Epithelial cell of proximal tubule (primary cell): ENCODE results near the gene HMOX1. TPM values are rescaled to one million over a fixed set of nuclear protein-coding genes. Genes with fewer than 3 reads are reported as not detected.
A peak's percentile ranks its signal among the peaks of the same experiment; 100 is the strongest.
"Not testable (repeated sequence)": the region's sequence is repeated elsewhere in the genome, so short reads cannot be mapped to it uniquely, and the experiment has no call there.

Experiments
- DNase-seq: peaks from one replicate; pipeline ENCODE4 v3.0.0-alpha.2; 2011; ENCODE audit warnings: low read depth
- H3K4me3 ChIP-seq: 2 replicates; pipeline ENCODE4 v1.5.1; 2011; ENCODE audit warnings: low read depth, mild to moderate bottlenecking, low read length
- total RNA-seq: library from RNA; depleted of rRNA; stranded (reverse); fragments of >200 nt; gene quantifications from 2 replicates; pipeline ENCODE4 v1.2.3, GENCODE V29; 2015
- TF ChIP-seq, protein P1 (sequence below): conservative IDR thresholded peaks from 2 replicates; pipeline ENCODE4 v1.5.1; 2012; ENCODE audit warnings: low read depth, mild to moderate bottlenecking, low read length

HMOX1 gene
- total RNA-seq, 1 donor from 2014 or later = 21.8 TPM

- DNase-seq = no peak
- TF ChIP-seq, protein P1, sequence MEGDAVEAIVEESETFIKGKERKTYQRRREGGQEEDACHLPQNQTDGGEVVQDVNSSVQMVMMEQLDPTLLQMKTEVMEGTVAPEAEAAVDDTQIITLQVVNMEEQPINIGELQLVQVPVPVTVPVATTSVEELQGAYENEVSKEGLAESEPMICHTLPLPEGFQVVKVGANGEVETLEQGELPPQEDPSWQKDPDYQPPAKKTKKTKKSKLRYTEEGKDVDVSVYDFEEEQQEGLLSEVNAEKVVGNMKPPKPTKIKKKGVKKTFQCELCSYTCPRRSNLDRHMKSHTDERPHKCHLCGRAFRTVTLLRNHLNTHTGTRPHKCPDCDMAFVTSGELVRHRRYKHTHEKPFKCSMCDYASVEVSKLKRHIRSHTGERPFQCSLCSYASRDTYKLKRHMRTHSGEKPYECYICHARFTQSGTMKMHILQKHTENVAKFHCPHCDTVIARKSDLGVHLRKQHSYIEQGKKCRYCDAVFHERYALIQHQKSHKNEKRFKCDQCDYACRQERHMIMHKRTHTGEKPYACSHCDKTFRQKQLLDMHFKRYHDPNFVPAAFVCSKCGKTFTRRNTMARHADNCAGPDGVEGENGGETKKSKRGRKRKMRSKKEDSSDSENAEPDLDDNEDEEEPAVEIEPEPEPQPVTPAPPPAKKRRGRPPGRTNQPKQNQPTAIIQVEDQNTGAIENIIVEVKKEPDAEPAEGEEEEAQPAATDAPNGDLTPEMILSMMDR = no peak
- no peak overlapping the region for H3K4me3 ChIP-seq
These were observed 10.0 kb downstream of the HMOX1 start for GRCh38 chr22:35390933-35391332.

- no peak for DNase-seq
- TF ChIP-seq, protein P1 = no peak
- no peak overlapping the region for H3K4me3 ChIP-seq
These were observed 11.5 kb downstream of the HMOX1 start for GRCh38 chr22:35392357-35392756.

- TF ChIP-seq, protein P1 = no peak
- no peak overlapping the region for H3K4me3 ChIP-seq
- DNase-seq = no peak
These were observed 12.5 kb downstream of the HMOX1 start for GRCh38 chr22:35393116-35394010.

DNA sequence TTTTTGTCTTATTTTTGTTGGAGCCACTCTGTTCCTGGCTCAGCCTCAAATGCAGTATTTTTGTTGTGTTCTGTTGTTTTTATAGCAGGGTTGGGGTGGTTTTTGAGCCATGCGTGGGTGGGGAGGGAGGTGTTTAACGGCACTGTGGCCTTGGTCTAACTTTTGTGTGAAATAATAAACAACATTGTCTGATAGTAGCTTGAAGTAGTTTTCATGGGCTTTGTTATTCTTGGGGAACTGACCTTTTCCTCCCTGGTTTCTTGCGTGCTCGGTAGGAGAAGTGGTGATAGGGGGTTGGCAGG, 13.1 kb downstream of the HMOX1 start:
- no peak overlapping the region for H3K4me3 ChIP-seq
- DNase-seq = no peak
- TF ChIP-seq, protein P1 = no peak

DNA sequence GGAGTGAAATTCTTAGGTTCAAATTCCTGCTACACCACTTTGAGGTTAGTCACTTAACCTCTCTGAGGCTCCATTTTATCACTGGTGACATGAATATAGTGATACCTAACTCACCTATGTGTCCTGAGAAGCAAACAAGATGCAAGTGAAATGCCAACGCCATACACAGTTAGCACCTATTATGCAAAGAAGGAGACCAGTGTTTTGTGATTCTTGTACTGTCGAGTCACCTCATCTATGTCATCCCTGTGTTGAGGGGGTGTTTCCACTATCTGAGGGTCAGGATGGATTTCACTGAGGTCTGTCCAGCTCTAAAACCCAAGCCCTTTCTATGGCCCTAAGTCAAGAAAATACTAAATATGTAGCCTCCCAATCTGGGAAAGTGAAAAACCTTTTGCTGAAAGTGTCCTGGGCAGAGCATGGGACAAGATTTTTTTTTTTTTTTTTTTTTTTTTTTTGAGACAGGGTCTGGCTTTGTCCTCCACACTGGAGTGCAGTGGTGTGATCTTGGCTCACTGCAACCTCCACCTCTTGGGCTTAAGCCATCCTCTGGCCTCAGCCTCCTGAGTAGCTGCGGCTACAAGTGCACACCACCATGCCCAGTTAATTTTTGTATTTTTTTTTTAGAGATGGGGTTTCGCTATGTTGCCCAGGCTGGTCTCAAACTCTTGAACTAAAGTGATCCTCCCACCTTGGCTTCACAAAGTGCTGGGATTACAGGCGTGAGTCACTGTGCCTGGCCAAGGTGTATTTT, 14.1 kb downstream of the HMOX1 start:
- DNase-seq = no peak
- TF ChIP-seq, protein P1 = no peak
- H3K4me3 ChIP-seq = no peak overlapping the region

DNA sequence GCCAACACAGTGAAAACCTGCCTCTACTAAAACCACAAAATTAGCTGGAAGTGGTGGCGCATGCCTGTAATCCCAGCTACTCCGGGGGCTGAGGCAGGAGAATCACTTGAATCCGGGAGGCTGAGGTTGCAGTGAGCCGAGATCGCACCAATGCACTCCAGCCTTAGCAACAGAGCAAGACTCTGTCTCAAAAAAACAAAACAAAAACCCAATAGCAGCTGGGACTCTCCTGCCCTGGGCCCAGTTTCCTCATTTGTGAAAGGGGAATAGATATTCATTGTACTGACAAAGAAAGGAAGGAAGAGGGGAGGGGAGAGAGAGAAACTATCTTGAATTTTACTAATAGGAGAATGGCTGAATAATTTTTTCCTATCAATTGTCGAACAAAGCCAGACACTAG, 15.7 kb downstream of the HMOX1 start:
- H3K4me3 ChIP-seq, DNase-seq: not testable (repeated sequence)

DNA sequence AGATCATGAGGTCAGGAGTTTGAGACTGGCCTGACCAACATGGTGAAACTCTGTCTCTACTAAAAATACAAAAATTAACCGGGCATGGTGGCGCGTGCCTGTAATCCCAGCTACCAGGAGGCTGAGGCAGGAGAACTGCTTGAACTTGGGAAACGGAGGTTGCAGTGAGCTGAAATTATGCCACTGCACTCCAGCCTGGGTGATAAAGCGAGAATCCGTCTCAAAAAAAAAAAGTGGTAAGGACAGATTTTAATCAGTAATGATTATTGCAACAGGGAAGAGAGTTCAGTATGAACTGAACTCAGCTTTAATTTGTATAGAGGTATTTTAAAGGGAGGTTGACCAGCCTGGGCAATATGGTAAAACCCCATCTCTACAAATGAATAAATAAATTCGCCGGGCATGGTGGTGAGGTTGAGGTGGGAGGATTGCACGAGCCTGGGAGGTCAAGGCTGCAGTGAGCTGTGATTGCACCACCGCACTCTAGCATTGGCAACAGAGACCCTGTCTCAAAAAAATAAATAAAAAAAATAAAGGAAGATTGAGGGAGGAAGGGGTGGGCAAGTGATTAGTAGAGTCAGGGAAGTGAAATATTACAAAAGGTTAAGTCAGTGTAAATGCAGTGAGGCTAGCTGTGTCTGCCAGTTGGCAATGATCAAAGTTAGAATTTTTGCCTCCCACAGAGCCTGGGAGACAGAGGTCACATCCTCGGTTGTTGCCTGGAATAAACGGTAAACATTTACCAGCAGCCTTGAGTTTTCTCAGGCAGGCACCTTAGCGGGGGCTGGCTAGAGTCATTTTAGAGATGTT, 16.4 kb downstream of the HMOX1 start:
- peak; percentile 82 for DNase-seq
- TF ChIP-seq, protein P1 = no peak
- H3K4me3 ChIP-seq = no peak overlapping the region
